GM18858 (cell line): ENCODE measurements around the gene HNRNPC.
"Not testable (repeated sequence)": the region's sequence is repeated elsewhere in the genome, so short reads cannot be mapped to it uniquely, and the experiment has no call there.

ENCODE experiments used
- ATAC-seq: cut with Tn5 transposase; IDR thresholded peaks from one replicate; pipeline ENCODE4 v1.9.1; 2021; ENCODE audit not compliant: unreplicated experiment

The HNRNPC gene

GRCh38 chr14:21248338-21248737 lies 20.9 kb downstream of the HNRNPC start:
- no peak for ATAC-seq

GRCh38 chr14:21245813-21246212 lies 23.4 kb downstream of the HNRNPC start:
- no peak for ATAC-seq

GRCh38 chr14:21244544-21244943 lies 24.7 kb downstream of the HNRNPC start:
- ATAC-seq, result no peak

GRCh38 chr14:21241218-21241819 lies 27.9 kb downstream of the HNRNPC start:
- ATAC-seq, result no peak

GRCh38 chr14:21240417-21240816 lies 28.8 kb downstream of the HNRNPC start:
- no peak for ATAC-seq

- no peak for ATAC-seq
Measured at GRCh38 chr14:21238823-21239518, 30.3 kb downstream of the HNRNPC start.

- ATAC-seq, result no peak
Measured at GRCh38 chr14:21236948-21237797, 32.1 kb downstream of the HNRNPC start.

GRCh38 chr14:21234112-21234511 lies 35.1 kb downstream of the HNRNPC start:
- no peak for ATAC-seq

- ATAC-seq, result no peak
Measured at GRCh38 chr14:21233457-21234076, 35.7 kb downstream of the HNRNPC start.

GRCh38 chr14:21231020-21231652 lies 38.1 kb downstream of the HNRNPC start:
- no peak for ATAC-seq

- ATAC-seq, result no peak
Measured at GRCh38 chr14:21229821-21230220, 39.4 kb downstream of the HNRNPC start.

GRCh38 chr14:21227981-21228380 lies 41.3 kb downstream of the HNRNPC start:
- ATAC-seq, result no peak

GRCh38 chr14:21227150-21227549 lies 42.1 kb downstream of the HNRNPC start:
- no peak for ATAC-seq

- ATAC-seq, result no peak
Measured at GRCh38 chr14:21226467-21226866, 42.8 kb downstream of the HNRNPC start.

- ATAC-seq, result not testable (repeated sequence)
Measured at GRCh38 chr14:21225164-21225563, 44.1 kb downstream of the HNRNPC start.

- no peak for ATAC-seq
Measured at GRCh38 chr14:21220874-21221477, 48.3 kb downstream of the HNRNPC start.

GRCh38 chr14:21219561-21220111 lies 49.6 kb downstream of the HNRNPC start:
- ATAC-seq, result no peak

- no peak for ATAC-seq
Measured at GRCh38 chr14:21219120-21219519, 50.1 kb downstream of the HNRNPC start.

- ATAC-seq, result no peak
Measured at GRCh38 chr14:21215879-21216251, 53.4 kb downstream of the HNRNPC start.

GRCh38 chr14:21215130-21215878 lies 53.9 kb downstream of the HNRNPC start:
- no peak for ATAC-seq
